HCT116 (cell line): ENCODE results near the gene GCLC.

ENCODE experiments used
- FOSL1 ChIP-seq: IDR thresholded peaks from 2 replicates; pipeline ENCODE4 v1.6.1; 2012; ENCODE audit warnings: low read depth
- MAX ChIP-seq: IDR thresholded peaks from 2 replicates; pipeline ENCODE4 v1.6.1; 2012
- POLR2AphosphoS5 ChIP-seq: IDR thresholded peaks from 2 replicates; pipeline ENCODE4 v1.6.1; 2011; ENCODE audit warnings: mild to moderate bottlenecking, low read depth, low read length, moderate library complexity
- SIN3A ChIP-seq: IDR thresholded peaks from 2 replicates; pipeline ENCODE4 v1.6.1; 2012; ENCODE audit warnings: low read depth
- ZFX ChIP-seq: fragments of 450-650 bp; IDR thresholded peaks from 2 replicates; pipeline ENCODE4 v1.6.1; 2017
- TF ChIP-seq, protein P1 (sequence below), 3 experiments: fragments of 200-600 bp in 1 of 3; sonication (generic) in 1 of 3; IDR thresholded peaks in 2 of 3; conservative IDR thresholded peaks in 1 of 3; 2 replicates each; pipeline ENCODE4 v1.5.1; 2012 to 2017; ENCODE audit warnings: low read depth in 2 of 3, low read length in 2 of 3, antibody characterized with exemption in 1 of 3, borderline replicate concordance in 1 of 3, control low read depth in 1 of 3, mild to moderate bottlenecking in 1 of 3, mixed read lengths in 1 of 3, mixed run types in 1 of 3, moderate library complexity in 1 of 3; ENCODE audit not compliant: insufficient read depth in 1 of 3
- TF ChIP-seq, protein P2 (sequence below): IDR thresholded peaks from 2 replicates; pipeline ENCODE4 v1.6.1; 2012

- TF ChIP-seq MAX (no peak), POLR2AphosphoS5 (no peak), SIN3A (no peak), FOSL1 (no peak), ZFX (no peak)
- TF ChIP-seq, protein P1, sequence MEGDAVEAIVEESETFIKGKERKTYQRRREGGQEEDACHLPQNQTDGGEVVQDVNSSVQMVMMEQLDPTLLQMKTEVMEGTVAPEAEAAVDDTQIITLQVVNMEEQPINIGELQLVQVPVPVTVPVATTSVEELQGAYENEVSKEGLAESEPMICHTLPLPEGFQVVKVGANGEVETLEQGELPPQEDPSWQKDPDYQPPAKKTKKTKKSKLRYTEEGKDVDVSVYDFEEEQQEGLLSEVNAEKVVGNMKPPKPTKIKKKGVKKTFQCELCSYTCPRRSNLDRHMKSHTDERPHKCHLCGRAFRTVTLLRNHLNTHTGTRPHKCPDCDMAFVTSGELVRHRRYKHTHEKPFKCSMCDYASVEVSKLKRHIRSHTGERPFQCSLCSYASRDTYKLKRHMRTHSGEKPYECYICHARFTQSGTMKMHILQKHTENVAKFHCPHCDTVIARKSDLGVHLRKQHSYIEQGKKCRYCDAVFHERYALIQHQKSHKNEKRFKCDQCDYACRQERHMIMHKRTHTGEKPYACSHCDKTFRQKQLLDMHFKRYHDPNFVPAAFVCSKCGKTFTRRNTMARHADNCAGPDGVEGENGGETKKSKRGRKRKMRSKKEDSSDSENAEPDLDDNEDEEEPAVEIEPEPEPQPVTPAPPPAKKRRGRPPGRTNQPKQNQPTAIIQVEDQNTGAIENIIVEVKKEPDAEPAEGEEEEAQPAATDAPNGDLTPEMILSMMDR (IDR thresholded peaks at IDR 0.05 in 2 of 3, conservative IDR thresholded peaks at IDR 0.05 in 1 of 3; ENCODE audit: borderline replicate concordance in 1 of 3, insufficient read depth in 1 of 3, low read depth in 2 of 3, low read length in 2 of 3), result no peak
- TF ChIP-seq, protein P2, sequence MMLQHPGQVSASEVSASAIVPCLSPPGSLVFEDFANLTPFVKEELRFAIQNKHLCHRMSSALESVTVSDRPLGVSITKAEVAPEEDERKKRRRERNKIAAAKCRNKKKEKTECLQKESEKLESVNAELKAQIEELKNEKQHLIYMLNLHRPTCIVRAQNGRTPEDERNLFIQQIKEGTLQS, result no peak
Measured at GRCh38 chr6:53513519-53513966, 31.4 kb downstream of the GCLC start.
